ENCODE results near the gene HIVEP3.

HIVEP3 gene

DNA sequence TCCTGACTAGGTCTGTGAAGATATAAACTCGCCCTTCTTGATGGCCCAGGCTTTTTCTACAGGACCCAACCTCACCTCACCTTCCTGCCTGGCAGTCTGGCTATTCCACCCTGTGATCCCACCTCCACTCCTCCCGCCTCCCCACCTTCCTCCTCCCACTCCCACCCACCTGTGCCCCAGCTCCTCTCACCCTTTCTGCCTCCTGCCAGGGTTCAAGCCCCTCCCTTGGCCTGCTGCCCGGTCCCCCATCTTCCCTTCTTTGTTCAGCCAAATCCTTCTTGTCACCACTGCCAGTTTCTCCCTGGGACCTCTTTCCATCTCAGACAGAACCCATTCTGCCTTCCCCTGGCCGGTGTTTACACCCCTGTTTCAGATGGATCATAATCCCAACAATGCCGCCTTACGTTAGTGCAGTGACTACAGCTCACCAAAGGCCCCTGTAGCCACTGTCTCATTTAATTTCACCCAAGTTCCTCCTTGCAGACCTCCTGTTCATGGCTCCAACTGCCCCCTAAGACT lies 306.7 kb downstream of the HIVEP3 start:
- no peak for DNase-seq (ENCODE audit: extremely low spot score)
- TF ChIP-seq, protein P1, sequence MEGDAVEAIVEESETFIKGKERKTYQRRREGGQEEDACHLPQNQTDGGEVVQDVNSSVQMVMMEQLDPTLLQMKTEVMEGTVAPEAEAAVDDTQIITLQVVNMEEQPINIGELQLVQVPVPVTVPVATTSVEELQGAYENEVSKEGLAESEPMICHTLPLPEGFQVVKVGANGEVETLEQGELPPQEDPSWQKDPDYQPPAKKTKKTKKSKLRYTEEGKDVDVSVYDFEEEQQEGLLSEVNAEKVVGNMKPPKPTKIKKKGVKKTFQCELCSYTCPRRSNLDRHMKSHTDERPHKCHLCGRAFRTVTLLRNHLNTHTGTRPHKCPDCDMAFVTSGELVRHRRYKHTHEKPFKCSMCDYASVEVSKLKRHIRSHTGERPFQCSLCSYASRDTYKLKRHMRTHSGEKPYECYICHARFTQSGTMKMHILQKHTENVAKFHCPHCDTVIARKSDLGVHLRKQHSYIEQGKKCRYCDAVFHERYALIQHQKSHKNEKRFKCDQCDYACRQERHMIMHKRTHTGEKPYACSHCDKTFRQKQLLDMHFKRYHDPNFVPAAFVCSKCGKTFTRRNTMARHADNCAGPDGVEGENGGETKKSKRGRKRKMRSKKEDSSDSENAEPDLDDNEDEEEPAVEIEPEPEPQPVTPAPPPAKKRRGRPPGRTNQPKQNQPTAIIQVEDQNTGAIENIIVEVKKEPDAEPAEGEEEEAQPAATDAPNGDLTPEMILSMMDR (IDR thresholded peaks at IDR 0.05; ENCODE audit: control extremely low read depth, extremely low read depth, low read depth, missing control alignments), result no peak
- POLR2A ChIA-PET, result no interaction called here
- CTCF ChIA-PET, result interaction anchor here (1.8 kb wide), 1 partner anchor 13 kb away, joined by 5 read pairs; no protein-coding TSS in a partner anchor

DNA sequence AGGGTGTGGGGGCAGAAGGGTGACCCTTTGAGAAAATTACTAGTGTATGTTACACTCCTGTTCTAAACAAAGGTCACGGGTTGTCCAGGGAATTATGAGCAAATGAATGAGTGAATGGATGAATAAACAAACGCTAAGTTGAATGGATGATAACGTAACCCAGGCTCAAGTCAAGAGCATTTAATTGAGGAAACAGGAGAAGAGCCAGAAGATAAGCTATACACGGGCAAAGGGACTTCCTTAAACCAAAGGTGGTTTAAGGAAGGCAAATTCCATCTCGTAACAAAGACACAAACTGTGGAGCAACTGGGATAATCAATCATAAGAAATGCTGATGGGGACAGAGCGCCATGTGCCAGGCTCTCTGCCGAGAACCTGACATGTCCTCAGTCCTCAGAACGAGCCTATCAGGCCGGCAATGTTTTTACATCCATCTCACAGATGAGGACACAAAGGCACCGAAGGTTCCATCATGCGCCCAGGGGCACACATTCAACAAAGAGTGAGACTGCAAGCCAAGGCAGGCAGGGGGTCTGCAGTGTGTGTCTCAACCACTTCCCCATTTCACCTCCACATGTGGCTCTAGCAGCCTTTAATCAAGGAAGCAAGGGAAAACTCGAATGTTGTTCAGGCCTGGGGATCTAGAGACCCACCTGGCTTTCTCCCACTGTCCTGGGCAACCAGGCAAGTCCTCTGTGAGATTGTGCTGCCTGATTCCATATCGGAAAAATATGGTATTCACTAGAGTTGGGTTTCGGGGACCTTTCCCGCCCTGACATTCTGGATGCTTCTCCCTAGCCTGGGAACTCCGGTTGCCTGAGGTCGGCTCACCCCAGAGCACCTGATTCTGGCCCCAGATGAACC lies 307.4 kb downstream of the HIVEP3 start:
- ChIA-PET POLR2A (no interaction called here), CTCF (no interaction called here)
- TF ChIP-seq, protein P1 (IDR thresholded peaks at IDR 0.05; ENCODE audit: control extremely low read depth, extremely low read depth, low read depth, missing control alignments), result no peak
- no peak for DNase-seq (ENCODE audit: extremely low spot score)

DNA sequence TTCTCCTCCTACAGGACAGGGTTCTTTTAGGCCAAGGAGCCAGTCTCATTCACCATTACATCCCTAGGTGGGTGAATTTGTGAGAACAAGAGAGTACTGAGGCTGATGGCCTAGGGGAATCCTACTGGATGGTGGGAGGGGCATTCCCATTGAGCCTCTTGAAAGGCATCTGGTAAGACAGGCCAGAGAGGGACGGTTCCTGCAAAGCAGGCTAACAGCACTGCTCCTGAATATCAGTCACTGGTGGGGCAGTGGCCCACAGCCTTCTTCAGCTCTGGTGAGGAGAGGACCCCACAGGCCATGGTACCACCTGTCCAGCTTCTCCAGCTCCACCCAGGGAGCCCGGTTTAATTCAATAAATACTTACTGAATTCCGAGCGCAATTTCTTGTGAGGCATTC lies 308.4 kb downstream of the HIVEP3 start:
- TF ChIP-seq, protein P1 (IDR thresholded peaks at IDR 0.05; ENCODE audit: control extremely low read depth, extremely low read depth, low read depth, missing control alignments), result no peak
- ChIA-PET CTCF (no interaction called here), POLR2A (no interaction called here)
- DNase-seq (ENCODE audit: extremely low spot score), result no peak

DNA sequence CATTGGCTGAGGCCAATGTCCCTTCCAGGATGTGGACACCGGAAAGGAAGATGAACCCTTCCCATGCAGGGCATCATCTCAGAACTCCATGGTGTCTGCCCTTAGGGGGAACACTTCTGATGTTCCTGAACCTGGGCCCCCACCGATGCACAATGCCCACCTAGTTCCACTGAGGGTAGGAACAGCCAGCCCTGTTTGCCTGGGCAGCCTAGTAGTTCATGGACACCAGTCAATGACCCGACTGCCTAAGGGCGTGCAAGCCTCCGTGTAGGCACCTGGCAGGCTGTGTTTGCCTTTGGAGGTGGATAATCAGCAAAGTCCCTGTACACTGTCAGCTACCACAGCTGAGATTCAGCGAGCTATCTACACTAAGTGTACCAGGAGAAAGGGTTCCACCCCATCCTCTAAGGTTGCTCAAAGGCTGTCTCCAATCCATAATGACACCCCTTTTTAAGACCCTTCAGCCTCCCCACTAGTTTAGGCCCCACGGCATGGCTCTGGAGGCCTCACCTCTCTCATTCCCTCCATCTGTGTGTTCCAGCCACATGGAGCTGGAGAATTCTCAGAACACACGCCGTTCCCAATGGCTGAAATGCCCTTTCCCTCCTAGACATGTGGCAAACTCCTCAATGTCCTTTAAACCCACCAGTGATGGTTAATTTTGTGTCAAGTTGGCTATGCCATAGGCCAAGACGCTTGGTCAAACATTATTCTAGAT lies 309.4 kb downstream of the HIVEP3 start:
- POLR2A ChIA-PET, result no interaction called here

DNA sequence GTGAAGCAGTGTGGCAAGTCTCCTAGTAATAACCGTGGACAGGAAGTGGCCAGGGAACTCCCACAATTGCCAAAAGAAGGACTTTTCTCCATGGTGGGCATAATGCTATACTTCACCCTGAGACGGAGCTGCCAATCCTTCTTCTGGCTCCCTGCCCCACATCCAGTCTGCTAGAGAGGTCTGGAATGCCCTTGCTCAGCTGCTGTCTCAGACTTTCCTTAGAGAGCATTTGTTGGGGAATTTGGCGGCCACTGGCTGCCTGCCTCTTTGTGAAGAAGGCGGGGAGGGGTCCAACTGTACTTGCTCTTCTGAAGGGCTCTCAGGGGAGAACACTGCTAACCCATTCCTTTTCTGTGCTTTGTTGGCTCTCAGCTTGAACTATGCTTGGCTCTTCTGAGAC lies 310.5 kb downstream of the HIVEP3 start:
- POLR2A ChIA-PET, result no interaction called here
- CTCF ChIA-PET, result interaction anchor here (0.7 to 2.0 kb wide), 3 partner anchors 13 to 1339 kb away, joined by 3 to 4 read pairs (median 4); no protein-coding TSS in a partner anchor
- no peak for DNase-seq (ENCODE audit: extremely low spot score)
- TF ChIP-seq, protein P1 (IDR thresholded peaks at IDR 0.05; ENCODE audit: control extremely low read depth, extremely low read depth, low read depth, missing control alignments), result no peak

More for the DNA sequence above, 309.4 kb downstream of the HIVEP3 start:
- CTCF ChIA-PET, result interaction anchor here (2.0 kb wide), 1 partner anchor 44 kb away, joined by 4 read pairs; no protein-coding TSS in a partner anchor
- TF ChIP-seq, protein P1 (IDR thresholded peaks at IDR 0.05; ENCODE audit: control extremely low read depth, extremely low read depth, low read depth, missing control alignments), result no peak
- no peak for DNase-seq (ENCODE audit: extremely low spot score)

DNA sequence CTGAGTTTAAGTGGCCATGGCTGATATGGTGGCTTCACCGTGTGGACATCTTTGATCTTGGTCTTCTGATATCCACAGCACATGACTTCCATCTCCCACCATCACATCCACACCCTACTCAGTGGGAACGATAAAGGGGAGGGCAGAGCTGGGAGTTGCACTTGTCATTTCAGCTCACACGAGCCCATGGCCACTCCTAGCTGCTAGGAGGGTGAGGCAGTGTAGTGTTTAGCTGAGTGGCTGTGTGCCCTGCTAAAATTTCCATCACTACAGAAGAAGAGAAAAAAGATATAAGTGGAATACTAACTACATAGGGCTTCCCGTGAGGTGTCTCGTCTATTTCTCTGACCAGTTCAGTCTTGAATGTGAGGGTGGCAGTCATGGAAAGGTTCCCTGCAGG lies 310.9 kb downstream of the HIVEP3 start:
- CTCF ChIA-PET, result interaction anchor here (0.9 to 2.0 kb wide), 2 partner anchors 13 to 46 kb away, joined by 3 to 4 read pairs; no protein-coding TSS in a partner anchor
- POLR2A ChIA-PET, result no interaction called here
- TF ChIP-seq, protein P1 (IDR thresholded peaks at IDR 0.05; ENCODE audit: control extremely low read depth, extremely low read depth, low read depth, missing control alignments), result no peak
- no peak for DNase-seq (ENCODE audit: extremely low spot score)

Measured in GM10248 (cell line).